Testis (tissue), 3 donors: ENCODE results near the gene IQSEC1. TPM values are rescaled to one million over a fixed set of nuclear protein-coding genes. Genes with fewer than 3 reads are reported as not detected.

Experiments
- DNase-seq: peaks from one replicate; pipeline ENCODE4 v3.0.0-alpha.2; 2019
- H3K27ac ChIP-seq, 2 donors: fragments of 200-600 bp; sonication (generic); one replicate each; pipeline ENCODE4 v1.5.1; 2019
- H3K27me3 ChIP-seq: fragments of 200-600 bp; sonication (generic); one replicate; pipeline ENCODE4 v1.5.1; 2019
- H3K36me3 ChIP-seq: fragments of 200-600 bp; sonication (generic); one replicate; pipeline ENCODE4 v1.5.1; 2017; ENCODE audit warnings: low read depth; ENCODE audit errors: missing control alignments
- H3K4me1 ChIP-seq: fragments of 200-600 bp; sonication (generic); one replicate; pipeline ENCODE4 v1.5.1; 2019
- H3K4me3 ChIP-seq, 2 donors: fragments of 200-600 bp; sonication (generic); one replicate each; pipeline ENCODE4 v1.5.1; 2017 to 2019
- H3K9me3 ChIP-seq: fragments of 200-600 bp; sonication (generic); one replicate; pipeline ENCODE4 v1.5.1; 2017
- CTCF ChIP-seq, 3 experiments: fragments of 450-650 bp in 2 of 3; fragments of 200-600 bp in 1 of 3; sonication (generic) in 1 of 3; IDR thresholded peaks; one replicate each; pipeline ENCODE4 v1.5.1; 2016 to 2019; ENCODE audit warnings: antibody characterized with exemption in 3 of 3, mild to moderate bottlenecking in 2 of 3, moderate library complexity in 1 of 3
- POLR2A ChIP-seq: fragments of 450-650 bp; IDR thresholded peaks from one replicate; pipeline ENCODE4 v1.6.1; 2017; ENCODE audit warnings: antibody characterized with exemption, mild to moderate bottlenecking, moderate library complexity
- WGBS, 2 donors: methylation state at CpG; one replicate each; pipeline ENCODE4 v1.1.5; 2018; 5-methylcytosine and 5-hydroxymethylcytosine counted together
- intact Hi-C: fragments of 100-400 bp; cut with DNase I; formaldehyde crosslinking; loops from one replicate; pipeline ENCODE4 v1.15.1; 2023; ENCODE audit warnings: low total_unique reads
- polyA plus RNA-seq: library from polyadenylated mRNA; stranded (reverse); fragments of 350-450 nt; fragmentation: Illumina TruSeq; extraction: RNeasy Lipid Tissue Mini Kit (QIAGEN cat#74804); gene quantifications from one replicate; pipeline ENCODE4 v1.2.3, GENCODE V29; 2014; ENCODE audit warnings: low read depth, low replicate concordance; ENCODE audit not compliant: insufficient read depth
- total RNA-seq, 2 donors: library from RNA; depleted of rRNA; stranded (reverse); fragments of >200 nt; gene quantifications; one replicate each; pipeline ENCODE4 v1.2.3, GENCODE V29; 2016

Gene IQSEC1
- total and polyA plus RNA-seq, 3 donors from 2014 or later: 32.9 to 89.4 (median 74.3) TPM

GRCh38 chr3:12877040-12877439, 196.2 kb downstream of the IQSEC1 start:
- DNase-seq: no peak
- WGBS, 2 donors: 85 to 89% methylated on average over 4 to 7 of the region's 7 CpGs
- no peaks in the 10 kb centered on the region for H3K36me3 ChIP-seq
- no peaks in the 10 kb centered on the region for H3K27me3 ChIP-seq
- no peak for TF ChIP-seq CTCF (IDR thresholded peaks at IDR 0.05)
- no peak for TF ChIP-seq POLR2A
- H3K9me3 ChIP-seq: no peaks in the 10 kb centered on the region
- no peak overlapping the region for H3K27ac ChIP-seq
- H3K4me1 ChIP-seq: peaks cover 26% of the 10 kb centered on the region
- intact Hi-C loops: loop anchor here (10.0 kb wide), 1 partner anchor 108 kb away; no protein-coding TSS in a partner anchor
- no peak overlapping the region for H3K4me3 ChIP-seq

GRCh38 chr3:12875857-12876836, 197.1 kb downstream of the IQSEC1 start:
- DNase-seq: peak; percentile 74
- Histone ChIP-seq H3K27ac (no peak overlapping the region), H3K27me3 (no peaks in the 10 kb centered on the region), H3K36me3 (no peaks in the 10 kb centered on the region), H3K4me3 (peak overlapping the region; percentile 38 to 39), H3K9me3 (no peaks in the 10 kb centered on the region), H3K4me1 (peaks cover 26% of the 10 kb centered on the region)
- 22% methylated on average over 9 to 46 of the region's 60 CpGs for WGBS, 2 donors
- intact Hi-C loops: loop anchor here (10.0 kb wide), 1 partner anchor 109 kb away; no protein-coding TSS in a partner anchor
- TF ChIP-seq CTCF (IDR thresholded peaks at IDR 0.05) (peak in 1 of 3 experiments; percentile 18), POLR2A (no peak)

- Histone ChIP-seq H3K27ac (no peak overlapping the region), H3K4me1 (peaks cover 12% of the 10 kb centered on the region), H3K4me3 (no peak overlapping the region), H3K36me3 (no peaks in the 10 kb centered on the region), H3K9me3 (no peaks in the 10 kb centered on the region), H3K27me3 (no peaks in the 10 kb centered on the region)
- intact Hi-C loops: loop anchor here (10.0 kb wide), 1 partner anchor 113 kb away; no protein-coding TSS in a partner anchor
- no peak for DNase-seq
- 83% methylated on average over 12 of the region's 12 CpGs for WGBS, 2 donors
- no peak for TF ChIP-seq POLR2A
- no peak for TF ChIP-seq CTCF (IDR thresholded peaks at IDR 0.05)
Measured at GRCh38 chr3:12871404-12871983, 201.7 kb downstream of the IQSEC1 start.

- Histone ChIP-seq H3K27ac (no peak overlapping the region), H3K36me3 (no peaks in the 10 kb centered on the region), H3K27me3 (no peaks in the 10 kb centered on the region), H3K4me3 (no peak overlapping the region), H3K4me1 (peaks cover 8% of the 10 kb centered on the region), H3K9me3 (no peaks in the 10 kb centered on the region)
- no peak for DNase-seq
- intact Hi-C loops: loop anchor here (10.0 kb wide), 1 partner anchor 114 kb away; no protein-coding TSS in a partner anchor
- TF ChIP-seq POLR2A: no peak
- no peak for TF ChIP-seq CTCF (IDR thresholded peaks at IDR 0.05)
- WGBS, 2 donors: 76 to 92% methylated on average over 7 to 9 of the region's 9 CpGs
Measured at GRCh38 chr3:12870942-12871341, 202.3 kb downstream of the IQSEC1 start.
